Measurements from ENCODE around the gene GAL3ST2.
"Not testable (repeated sequence)": the region's sequence is repeated elsewhere in the genome, so short reads cannot be mapped to it uniquely, and the experiment has no call there.

Gene GAL3ST2

DNA sequence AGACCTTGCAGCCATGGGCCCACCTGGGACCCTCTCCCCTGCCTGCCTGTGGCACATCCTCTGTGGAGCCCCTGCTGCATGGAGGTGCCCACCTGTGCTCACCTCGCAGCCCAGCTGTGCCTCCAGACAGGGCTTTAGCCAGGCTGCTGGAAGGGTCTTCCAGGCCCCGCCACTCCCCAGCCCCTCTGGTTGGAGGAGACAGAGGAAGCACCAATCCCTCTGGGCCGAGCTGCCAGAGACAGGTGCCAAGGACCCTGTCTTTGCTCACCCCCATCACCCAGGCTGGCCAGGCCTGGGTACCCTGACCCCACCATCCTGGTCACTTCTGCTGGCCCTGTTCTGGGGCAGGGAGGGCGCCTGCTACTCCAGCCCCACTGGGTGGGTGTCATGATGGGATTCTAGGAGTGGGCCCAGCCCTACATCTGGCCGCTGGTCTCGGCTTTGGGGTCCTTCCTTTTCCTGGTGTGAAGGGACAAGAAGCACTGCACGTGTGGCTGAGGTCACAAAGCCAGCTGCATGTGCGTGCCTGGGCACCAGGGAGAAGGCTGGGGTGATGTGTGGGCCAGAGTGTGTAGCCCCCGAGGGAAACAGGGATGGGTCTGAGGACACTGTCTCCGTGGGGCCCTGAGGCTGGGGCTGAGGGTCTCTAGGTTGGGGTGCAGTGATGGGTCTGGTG lies 23.0 kb downstream of the GAL3ST2 start:
- Histone ChIP-seq H3K27me3 (ENCODE audit: control insufficient read depth in 5 of 5, insufficient read depth in 4 of 5, low read length in 5 of 5) (peaks cover 14 to 26% (median 19%) of the 10 kb centered on the region in 5 donors), H3K9me3 (ENCODE audit: control insufficient read depth in 5 of 5, low read length in 5 of 5) (no peaks in the 10 kb centered on the region), H3K4me3 (ENCODE audit: low read depth in 1 of 5, low read length in 5 of 5) (no peak overlapping the region), H3K9ac (ENCODE audit: low read length in 5 of 5) (no peak overlapping the region), H3K36me3 (ENCODE audit: control insufficient read depth in 5 of 5, insufficient read depth in 5 of 5, low read length in 5 of 5) (no peaks in the 10 kb centered on the region), H3K27ac (ENCODE audit: low read depth, low read length) (no peak overlapping the region), H3K4me1 (ENCODE audit: control insufficient read depth in 5 of 5, insufficient read depth in 5 of 5, low read length in 5 of 5) (peaks cover 0 to 18% (median 14%) of the 10 kb centered on the region in 5 donors)

DNA sequence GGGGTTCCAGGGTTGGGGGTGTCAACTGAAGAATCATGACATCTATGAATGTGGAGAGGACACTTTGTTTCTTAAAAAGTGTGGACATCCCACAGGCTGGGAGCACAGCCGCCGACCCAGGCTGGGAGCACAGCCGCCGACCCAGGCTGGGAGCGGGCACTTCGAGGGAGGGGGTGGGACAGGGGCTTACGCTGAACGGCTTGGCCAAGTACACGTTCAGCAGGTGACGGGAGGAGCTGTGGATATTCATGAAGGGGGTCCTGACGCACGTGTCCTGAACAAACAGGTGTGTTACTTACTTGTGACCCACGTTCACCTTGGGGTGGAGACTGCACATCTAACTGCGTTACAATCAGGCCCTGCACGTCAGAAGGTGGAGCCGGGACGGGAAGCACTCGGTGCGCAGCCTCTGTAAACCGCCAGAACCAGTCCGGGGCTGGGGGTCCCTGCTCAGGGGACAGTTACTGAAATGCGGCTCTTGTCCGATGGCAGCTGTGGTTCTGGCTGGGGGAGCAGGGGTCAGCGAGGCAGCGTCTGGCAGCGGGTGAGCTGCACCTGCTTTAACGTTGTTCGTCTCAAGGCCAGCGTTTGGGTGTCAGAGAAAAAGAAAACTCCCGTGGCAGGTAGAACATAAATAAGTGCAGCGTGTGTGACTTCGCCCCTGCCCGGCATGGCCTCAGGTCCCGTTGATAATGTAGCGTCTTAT lies 23.7 kb downstream of the GAL3ST2 start:
- H3K27ac ChIP-seq (ENCODE audit: low read depth, low read length); H3K4me3 ChIP-seq (ENCODE audit: low read depth in 1 of 5, low read length in 5 of 5); H3K9ac ChIP-seq (ENCODE audit: low read length in 5 of 5); H3K36me3 ChIP-seq (ENCODE audit: control insufficient read depth in 5 of 5, insufficient read depth in 5 of 5, low read length in 5 of 5); H3K9me3 ChIP-seq (ENCODE audit: control insufficient read depth in 5 of 5, low read length in 5 of 5): not testable (repeated sequence)
- Histone ChIP-seq H3K27me3 (ENCODE audit: control insufficient read depth in 5 of 5, insufficient read depth in 4 of 5, low read length in 5 of 5) (peaks cover 17 to 29% (median 22%) of the 10 kb centered on the region in 5 donors), H3K4me1 (ENCODE audit: control insufficient read depth in 5 of 5, insufficient read depth in 5 of 5, low read length in 5 of 5) (peaks cover 0 to 21% (median 15%) of the 10 kb centered on the region in 5 donors)

DNA sequence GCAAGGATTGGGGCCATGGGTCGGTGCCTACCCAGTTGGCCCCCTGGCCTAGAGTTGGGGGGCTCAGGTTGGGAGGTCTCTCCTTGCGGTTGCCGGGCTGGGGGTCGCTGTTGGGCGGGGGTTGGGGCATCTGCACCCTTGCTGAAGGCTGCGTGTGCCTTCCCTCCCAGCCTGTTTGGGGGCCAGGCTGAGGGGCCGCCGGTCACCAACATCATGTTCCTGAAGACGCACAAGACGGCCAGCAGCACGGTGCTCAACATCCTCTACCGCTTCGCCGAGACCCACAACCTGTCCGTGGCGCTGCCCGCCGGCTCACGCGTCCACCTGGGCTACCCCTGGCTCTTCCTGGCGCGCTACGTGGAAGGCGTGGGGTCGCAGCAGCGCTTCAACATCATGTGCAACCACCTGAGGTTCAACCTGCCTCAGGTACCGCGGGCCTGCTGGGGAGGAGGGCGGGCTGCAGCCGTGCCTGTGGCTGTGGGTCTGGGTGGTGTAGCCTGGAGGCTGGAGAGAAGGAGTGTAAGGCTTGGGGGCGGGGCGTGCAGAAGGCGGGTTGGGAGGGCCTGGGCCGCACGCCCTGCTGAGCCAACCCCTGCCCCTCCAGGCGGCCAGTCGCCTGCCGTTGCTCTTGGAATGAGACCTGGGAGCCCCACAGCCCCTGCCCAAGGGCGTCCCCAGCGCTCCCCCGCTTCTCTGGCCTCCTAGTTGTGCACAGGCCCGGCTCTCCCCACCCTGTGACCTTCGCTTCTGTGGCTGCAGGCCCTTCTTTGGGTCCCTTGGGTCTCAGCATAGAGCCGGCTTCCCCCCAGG lies 25.2 kb downstream of the GAL3ST2 start:
- peaks cover 0 to 21% (median 15%) of the 10 kb centered on the region in 5 donors for H3K4me1 ChIP-seq (ENCODE audit: control insufficient read depth in 5 of 5, insufficient read depth in 5 of 5, low read length in 5 of 5)
- H3K36me3 ChIP-seq (ENCODE audit: control insufficient read depth in 5 of 5, insufficient read depth in 5 of 5, low read length in 5 of 5) = no peaks in the 10 kb centered on the region
- no peak overlapping the region for H3K9ac ChIP-seq (ENCODE audit: low read length in 5 of 5)
- H3K4me3 ChIP-seq (ENCODE audit: low read depth in 1 of 5, low read length in 5 of 5) = no peak overlapping the region
- no peaks in the 10 kb centered on the region for H3K9me3 ChIP-seq (ENCODE audit: control insufficient read depth in 5 of 5, low read length in 5 of 5)
- peaks cover 17 to 29% (median 22%) of the 10 kb centered on the region in 5 donors for H3K27me3 ChIP-seq (ENCODE audit: control insufficient read depth in 5 of 5, insufficient read depth in 4 of 5, low read length in 5 of 5)
- no peak overlapping the region for H3K27ac ChIP-seq (ENCODE audit: low read depth, low read length)

DNA sequence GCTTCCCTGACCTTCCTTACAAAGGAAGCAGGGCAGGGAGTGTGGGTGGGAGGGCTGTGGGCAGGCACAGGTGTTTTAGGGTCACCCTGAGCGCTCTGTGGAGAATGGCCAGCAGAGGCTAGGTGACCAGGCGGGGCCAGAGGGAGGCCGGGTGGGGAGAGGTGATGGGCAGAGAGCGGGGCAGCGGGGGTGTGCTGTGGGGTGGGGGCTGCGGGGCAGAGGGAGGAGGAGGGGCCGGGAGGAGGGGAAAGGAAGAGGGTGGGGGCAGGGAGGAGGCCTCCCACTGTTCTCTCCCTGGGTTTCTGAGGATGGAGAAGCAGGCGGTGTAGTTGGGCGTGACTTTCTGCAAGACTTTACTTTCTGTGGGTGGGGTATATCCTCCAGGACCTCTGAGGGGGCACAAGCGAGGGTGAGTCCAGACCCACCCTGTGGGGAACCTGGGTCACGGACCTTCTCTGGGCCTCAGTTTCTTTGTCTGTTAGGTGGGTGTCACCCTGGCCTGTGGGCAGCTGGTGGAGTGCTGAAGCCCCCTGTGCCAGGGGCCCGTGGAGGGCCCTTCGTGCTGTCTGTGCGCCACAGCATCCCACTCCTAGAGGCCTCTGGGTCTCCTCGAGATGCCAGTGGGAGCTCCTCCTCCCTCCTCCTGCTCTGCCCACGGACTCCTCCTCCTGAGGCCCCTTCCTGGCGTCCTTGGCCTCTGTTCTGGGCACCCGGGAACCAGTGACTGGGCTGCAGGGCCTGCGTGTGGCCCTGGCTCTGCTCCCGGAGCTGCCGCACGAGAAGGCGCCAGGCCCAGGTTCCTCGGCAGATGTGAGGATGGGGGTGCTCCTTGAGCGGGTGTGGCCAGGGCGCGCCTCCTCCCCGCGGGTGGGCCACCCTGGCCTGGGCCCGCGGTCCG lies 26.0 kb downstream of the GAL3ST2 start:
- Histone ChIP-seq H3K4me3 (ENCODE audit: low read depth in 1 of 5, low read length in 5 of 5) (no peak overlapping the region), H3K9me3 (ENCODE audit: control insufficient read depth in 5 of 5, low read length in 5 of 5) (no peaks in the 10 kb centered on the region), H3K27me3 (ENCODE audit: control insufficient read depth in 5 of 5, insufficient read depth in 4 of 5, low read length in 5 of 5) (peaks cover 17 to 27% (median 22%) of the 10 kb centered on the region in 5 donors), H3K27ac (ENCODE audit: low read depth, low read length) (no peak overlapping the region), H3K36me3 (ENCODE audit: control insufficient read depth in 5 of 5, insufficient read depth in 5 of 5, low read length in 5 of 5) (no peaks in the 10 kb centered on the region), H3K9ac (ENCODE audit: low read length in 5 of 5) (no peak overlapping the region), H3K4me1 (ENCODE audit: control insufficient read depth in 5 of 5, insufficient read depth in 5 of 5, low read length in 5 of 5) (peaks cover 0 to 21% (median 15%) of the 10 kb centered on the region in 5 donors)

DNA sequence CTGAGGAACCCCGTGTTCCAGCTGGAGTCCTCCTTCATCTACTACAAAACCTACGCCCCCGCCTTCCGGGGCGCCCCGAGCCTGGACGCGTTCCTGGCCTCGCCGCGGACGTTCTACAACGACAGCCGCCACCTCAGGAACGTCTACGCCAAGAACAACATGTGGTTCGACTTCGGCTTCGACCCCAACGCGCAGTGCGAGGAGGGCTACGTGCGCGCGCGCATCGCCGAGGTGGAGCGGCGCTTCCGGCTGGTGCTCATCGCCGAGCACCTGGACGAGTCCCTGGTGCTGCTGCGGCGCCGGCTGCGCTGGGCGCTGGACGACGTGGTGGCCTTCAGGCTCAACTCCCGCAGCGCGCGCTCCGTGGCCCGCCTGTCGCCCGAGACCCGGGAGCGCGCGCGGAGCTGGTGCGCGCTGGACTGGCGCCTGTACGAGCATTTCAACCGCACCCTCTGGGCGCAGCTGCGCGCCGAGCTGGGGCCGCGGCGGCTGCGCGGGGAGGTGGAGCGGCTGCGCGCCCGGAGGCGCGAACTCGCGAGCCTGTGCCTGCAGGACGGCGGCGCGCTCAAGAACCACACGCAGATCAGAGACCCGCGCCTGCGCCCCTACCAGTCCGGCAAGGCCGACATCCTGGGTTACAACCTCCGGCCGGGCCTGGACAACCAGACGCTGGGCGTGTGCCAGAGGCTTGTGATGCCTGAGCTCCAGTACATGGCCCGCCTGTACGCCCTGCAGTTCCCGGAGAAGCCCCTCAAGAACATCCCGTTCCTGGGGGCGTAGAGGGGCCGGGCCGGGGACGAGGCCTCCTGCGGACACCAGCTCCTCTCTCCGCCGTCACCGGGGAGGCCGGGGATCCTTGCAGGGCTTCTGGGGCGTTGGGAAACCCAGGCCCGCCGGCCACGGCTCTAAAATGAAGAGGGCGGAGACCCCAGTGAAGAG lies 27.0 kb downstream of the GAL3ST2 start:
- no peak overlapping the region for H3K9ac ChIP-seq (ENCODE audit: low read length in 5 of 5)
- H3K4me1 ChIP-seq (ENCODE audit: control insufficient read depth in 5 of 5, insufficient read depth in 5 of 5, low read length in 5 of 5) = peaks cover 0 to 21% (median 15%) of the 10 kb centered on the region in 5 donors
- peaks cover 12 to 25% (median 24%) of the 10 kb centered on the region in 5 donors for H3K27me3 ChIP-seq (ENCODE audit: control insufficient read depth in 5 of 5, insufficient read depth in 4 of 5, low read length in 5 of 5)
- peak overlapping the region in 4 of 5 donors; percentile 47 to 68 (median 58) for H3K4me3 ChIP-seq (ENCODE audit: low read depth in 1 of 5, low read length in 5 of 5)
- H3K36me3 ChIP-seq (ENCODE audit: control insufficient read depth in 5 of 5, insufficient read depth in 5 of 5, low read length in 5 of 5) = no peaks in the 10 kb centered on the region
- no peaks in the 10 kb centered on the region for H3K9me3 ChIP-seq (ENCODE audit: control insufficient read depth in 5 of 5, low read length in 5 of 5)
- H3K27ac ChIP-seq (ENCODE audit: low read depth, low read length) = no peak overlapping the region

DNA sequence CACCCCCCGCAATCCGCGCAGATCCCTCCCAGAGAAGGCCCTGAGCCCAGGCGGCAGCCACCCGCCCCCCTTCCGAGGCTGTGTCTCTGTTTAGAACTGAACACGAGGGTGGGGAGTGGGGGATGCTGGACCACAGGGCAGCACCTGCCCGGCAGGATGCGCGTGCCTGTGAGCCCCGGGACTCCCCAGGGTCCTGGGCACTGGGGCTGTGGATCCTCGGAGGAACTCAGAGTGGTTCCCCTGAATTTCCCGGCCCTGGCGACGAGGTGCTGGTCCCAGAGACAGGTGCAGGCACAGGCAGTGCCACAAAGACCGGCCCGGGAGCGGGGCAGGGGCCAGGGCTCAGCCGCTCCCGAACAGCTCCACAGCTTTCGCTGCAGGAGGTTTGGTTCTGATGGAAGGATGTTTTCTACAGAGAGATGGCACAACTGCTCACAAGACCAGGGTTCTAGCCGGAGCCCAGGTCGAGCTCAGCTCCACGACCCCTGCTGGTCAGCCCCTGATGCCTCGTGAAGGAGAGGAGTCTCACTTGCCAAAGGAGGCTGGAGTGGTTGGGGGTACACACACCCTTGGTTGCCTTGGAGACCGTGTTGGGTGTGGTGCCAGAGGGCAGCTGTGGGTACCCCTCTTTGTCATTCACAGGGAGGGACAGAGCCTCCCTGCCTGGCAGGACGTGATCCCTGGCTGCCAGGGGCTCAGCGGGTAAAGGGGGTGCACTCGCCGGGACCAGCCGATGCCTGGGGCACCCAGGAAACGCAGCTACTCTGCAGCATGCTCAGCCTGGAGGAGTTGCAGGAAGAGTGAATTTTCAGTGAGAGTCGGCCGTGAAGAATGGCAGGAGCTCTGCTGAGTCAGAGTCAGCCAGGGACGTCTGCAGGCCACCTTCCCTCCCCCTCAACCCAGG lies 28.0 kb downstream of the GAL3ST2 start:
- no peak overlapping the region for H3K9ac ChIP-seq (ENCODE audit: low read length in 5 of 5)
- H3K9me3 ChIP-seq (ENCODE audit: control insufficient read depth in 5 of 5, low read length in 5 of 5) = no peaks in the 10 kb centered on the region
- H3K27ac ChIP-seq (ENCODE audit: low read depth, low read length) = no peak overlapping the region
- peak overlapping the region in 3 of 5 donors; percentile 47 to 68 (median 65) for H3K4me3 ChIP-seq (ENCODE audit: low read depth in 1 of 5, low read length in 5 of 5)
- no peaks in the 10 kb centered on the region for H3K36me3 ChIP-seq (ENCODE audit: control insufficient read depth in 5 of 5, insufficient read depth in 5 of 5, low read length in 5 of 5)
- H3K27me3 ChIP-seq (ENCODE audit: control insufficient read depth in 5 of 5, insufficient read depth in 4 of 5, low read length in 5 of 5) = peaks cover 11 to 26% (median 24%) of the 10 kb centered on the region in 5 donors
- peaks cover 0 to 21% (median 15%) of the 10 kb centered on the region in 5 donors for H3K4me1 ChIP-seq (ENCODE audit: control insufficient read depth in 5 of 5, insufficient read depth in 5 of 5, low read length in 5 of 5)

DNA sequence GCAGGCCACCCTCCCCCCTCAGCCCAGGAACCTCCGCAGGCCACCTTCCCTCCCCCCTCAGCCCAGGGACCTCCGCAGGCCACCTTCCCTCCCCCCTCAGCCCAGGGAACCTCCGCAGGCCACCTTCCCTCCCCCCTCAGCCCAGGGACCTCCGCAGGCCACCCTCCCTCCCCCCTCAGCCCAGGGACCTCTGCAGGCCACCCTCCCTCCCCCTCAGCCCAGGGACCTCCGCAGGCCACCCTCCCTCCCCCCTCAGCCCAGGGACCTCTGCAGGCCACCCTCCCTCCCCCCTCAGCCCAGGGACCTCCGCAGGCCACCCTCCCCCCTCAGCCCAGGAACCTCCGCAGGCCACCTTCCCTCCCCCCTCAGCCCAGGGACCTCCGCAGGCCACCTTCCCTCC lies 29.6 kb downstream of the GAL3ST2 start:
- H3K27ac ChIP-seq (ENCODE audit: low read depth, low read length); H3K36me3 ChIP-seq (ENCODE audit: control insufficient read depth in 5 of 5, insufficient read depth in 5 of 5, low read length in 5 of 5); H3K4me3 ChIP-seq (ENCODE audit: low read depth in 1 of 5, low read length in 5 of 5); H3K9ac ChIP-seq (ENCODE audit: low read length in 5 of 5); H3K9me3 ChIP-seq (ENCODE audit: control insufficient read depth in 5 of 5, low read length in 5 of 5): not testable (repeated sequence)
- H3K27me3 ChIP-seq (ENCODE audit: control insufficient read depth in 5 of 5, insufficient read depth in 4 of 5, low read length in 5 of 5) = peaks cover 12 to 26% (median 24%) of the 10 kb centered on the region in 5 donors
- peaks cover 0 to 31% (median 22%) of the 10 kb centered on the region in 5 donors for H3K4me1 ChIP-seq (ENCODE audit: control insufficient read depth in 5 of 5, insufficient read depth in 5 of 5, low read length in 5 of 5)

DNA sequence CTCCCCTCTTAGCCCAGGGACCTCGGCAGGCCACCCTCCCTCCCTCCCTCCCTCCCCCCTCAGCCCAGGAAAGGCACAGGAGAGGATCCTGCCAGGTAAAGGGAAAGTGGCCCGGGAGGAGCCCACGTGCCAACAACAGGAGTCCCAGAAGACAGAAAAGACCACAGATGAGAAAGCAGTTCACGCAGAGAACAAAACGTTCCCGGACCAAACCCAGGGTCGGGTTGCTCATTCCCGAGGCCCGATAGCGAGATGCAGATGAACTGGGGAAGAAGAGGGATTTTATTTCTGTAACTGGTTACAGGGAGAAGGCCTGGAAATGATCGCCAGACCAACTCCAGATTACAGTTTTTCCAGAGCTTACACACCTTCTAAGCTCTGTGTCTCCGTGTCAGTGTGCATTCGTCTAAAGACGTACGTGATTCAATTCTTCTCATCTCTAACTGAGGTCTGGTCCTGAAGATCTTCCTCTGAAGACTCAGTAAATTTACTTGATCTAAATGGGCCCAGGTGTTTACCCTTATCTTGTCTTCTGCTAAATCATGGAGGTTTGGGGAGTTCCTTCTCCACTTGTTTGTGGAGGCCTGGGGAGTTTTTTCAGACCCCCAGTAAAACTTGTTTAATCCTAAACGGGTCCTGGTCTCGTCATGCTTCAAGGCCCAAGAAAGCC lies 31.6 kb downstream of the GAL3ST2 start:
- Histone ChIP-seq H3K9me3 (ENCODE audit: control insufficient read depth in 5 of 5, low read length in 5 of 5) (no peaks in the 10 kb centered on the region), H3K27me3 (ENCODE audit: control insufficient read depth in 5 of 5, insufficient read depth in 4 of 5, low read length in 5 of 5) (peaks cover 10 to 18% (median 15%) of the 10 kb centered on the region in 5 donors), H3K27ac (ENCODE audit: low read depth, low read length) (no peak overlapping the region), H3K36me3 (ENCODE audit: control insufficient read depth in 5 of 5, insufficient read depth in 5 of 5, low read length in 5 of 5) (no peaks in the 10 kb centered on the region), H3K4me1 (ENCODE audit: control insufficient read depth in 5 of 5, insufficient read depth in 5 of 5, low read length in 5 of 5) (peaks cover 0 to 36% (median 23%) of the 10 kb centered on the region in 5 donors), H3K4me3 (ENCODE audit: low read depth in 1 of 5, low read length in 5 of 5) (no peak overlapping the region), H3K9ac (ENCODE audit: low read length in 5 of 5) (no peak overlapping the region)
